Fibroblast of lung (primary cell): Measurements from ENCODE around the gene JMY.

Experiments
- CTCF ChIP-seq, 2 donors: IDR thresholded peaks in 1 of 2; conservative IDR thresholded peaks in 1 of 2; 1 replicate in 1 of 2; 2 replicates in 1 of 2; pipeline ENCODE4 v1.5.1; 2011 to 2012; ENCODE audit warnings: low read length in 2 of 2, control low read depth in 1 of 2, inconsistent platforms in 1 of 2, low read depth in 1 of 2, mild to moderate bottlenecking in 1 of 2
- EZH2 ChIP-seq: IDR thresholded peaks from 2 replicates; pipeline ENCODE4 v1.5.1; 2012; ENCODE audit warnings: low read length, control low read depth, mild to moderate bottlenecking; ENCODE audit errors: missing control alignments

GRCh38 chr5:79333852-79334557, 98.1 kb downstream of the JMY start:
- no peak for TF ChIP-seq CTCF (conservative IDR thresholded peaks at IDR 0.05 in 1 of 2, IDR thresholded peaks at IDR 0.05 in 1 of 2; ENCODE audit: low read depth in 1 of 2, low read length in 2 of 2)
- TF ChIP-seq EZH2, result no peak
